Adrenal gland (tissue), 12 donors: ENCODE measurements around the gene ESPNL. TPM values are rescaled to one million over a fixed set of nuclear protein-coding genes. Genes with fewer than 3 reads are reported as not detected.

Experiments used
- DNase-seq, 7 donors: peaks; one replicate each; pipeline ENCODE4 v3.0.0-alpha.2; 2019 to 2020
- H3K27ac ChIP-seq, 5 donors: fragments of 200-600 bp; sonication (generic) in 4 of 5; 1 replicate in 3 of 5; 2 replicates in 2 of 5; pipeline versions ENCODE4 v1.5.1 to v1.8.0; 2016 to 2020; ENCODE audit warnings: mild to moderate bottlenecking in 1 of 5
- H3K27me3 ChIP-seq: fragments of 200-600 bp; 2 replicates; pipeline ENCODE4 v1.8.0; 2021
- H3K36me3 ChIP-seq, 2 donors: fragments of 200-600 bp; replicated peaks in 1 of 2; 1 replicate in 1 of 2; 2 replicates in 1 of 2; pipeline versions ENCODE4 v1.5.1 to v1.8.0; 2018 to 2022
- H3K4me1 ChIP-seq, 2 donors: fragments of 200-600 bp; replicated peaks in 1 of 2; 1 replicate in 1 of 2; 2 replicates in 1 of 2; pipeline versions ENCODE4 v1.5.1 to v1.8.0; 2018 to 2021
- H3K4me3 ChIP-seq, 4 donors: fragments of 200-600 bp; sonication (generic) in 3 of 4; one replicate each; pipeline ENCODE4 v1.5.1; 2016 to 2018
- H3K9me3 ChIP-seq, 3 donors: fragments of 200-600 bp; sonication (generic) in 1 of 3; replicated peaks in 1 of 3; 1 replicate in 2 of 3; 2 replicates in 1 of 3; pipeline versions ENCODE4 v1.5.1 to v1.8.0; 2016 to 2021
- CTCF ChIP-seq, 6 experiments: fragments of 450-650 bp in 4 of 6; fragments of 200-600 bp in 2 of 6; sonication (generic) in 1 of 6; IDR thresholded peaks; 1 replicate in 5 of 6; 2 replicates in 1 of 6; pipeline versions ENCODE4 v1.5.1 to v1.8.0; 2016 to 2021; ENCODE audit warnings: antibody characterized with exemption in 6 of 6, mild to moderate bottlenecking in 2 of 6, moderate library complexity in 1 of 6
- POLR2A ChIP-seq, 2 donors: fragments of 450-650 bp; IDR thresholded peaks; one replicate each; pipeline ENCODE4 v1.6.1; 2017; ENCODE audit warnings: antibody characterized with exemption in 2 of 2, mild to moderate bottlenecking in 2 of 2, moderate library complexity in 1 of 2
- WGBS, 4 donors: extraction: QIAGEN DNeasy Blood & Tissue Kit in 2 of 4; methylation state at CpG; one replicate each; pipeline versions ENCODE4 v1.1.5 to v1.1.7; 2013 to 2017; 5-methylcytosine and 5-hydroxymethylcytosine counted together
- intact Hi-C, 2 donors: fragments of 100-400 bp; cut with DNase I; formaldehyde crosslinking; loops; one replicate each; pipeline versions ENCODE4 v1.14.1 to v1.15.0; 2022 to 2023
- polyA plus RNA-seq, 3 donors: library from polyadenylated mRNA; stranded (reverse); fragments of 200-250 nt in 2 of 3; fragments of 350-450 nt in 1 of 3; fragmentation: Illumina TruSeq in 1 of 3; extraction: RNeasy Lipid Tissue Mini Kit (QIAGEN cat#74804) in 1 of 3; gene quantifications; one replicate each; pipeline ENCODE4 v1.2.3, GENCODE V29; 2013 to 2014
- total RNA-seq, 9 donors: library from RNA; depleted of rRNA in 4 of 9; stranded (reverse); fragments of >200 nt in 4 of 9; fragments of 120-200 nt in 1 of 9; fragmentation: NEBNext Ultra II Directional in 1 of 9; extraction: Animal tissue kit (Norgen Biotek cat#: 25700) in 1 of 9; gene quantifications; one replicate each; pipeline versions ENCODE4 v1.1.0 to v1.2.4, GENCODE V29; 2013 to 2023
- donor health status: healthy with polysubstance abuse.
- donor health status: Bipolar disorder and iron deficiency.
- donor health status: DM: yes; HTN: yes; CAD: no.
- donor health status: DM: no; HTN: no; CAD: no.
- donor health status: DM: no; HTN: no; CAD: no.
- donor health status: DM: yes; HTN: yes; CAD: no.

The ESPNL gene
- total and polyA plus RNA-seq, 12 donors = 0.03 to 5.9 (median 1.2) TPM; not detected in 5

DNA sequence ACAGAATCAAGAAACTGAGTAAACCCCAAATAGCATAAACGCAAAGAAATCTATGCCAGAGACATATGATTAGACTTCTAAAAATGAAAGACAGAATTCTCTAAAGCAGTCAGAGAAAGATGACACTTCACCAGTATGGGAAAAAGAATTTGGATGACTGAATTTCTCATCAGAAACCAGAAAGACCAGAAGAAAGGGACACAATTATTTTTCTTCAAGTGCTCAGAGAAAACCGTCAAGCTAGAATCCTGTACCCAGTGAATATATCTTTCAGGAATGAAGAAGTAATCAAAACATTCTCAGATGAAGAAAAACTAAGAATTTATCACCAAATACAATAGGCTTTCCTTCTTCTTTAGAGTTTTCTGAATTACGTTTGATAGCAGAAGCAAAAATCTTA is 14.2 kb upstream of the ESPNL start:
- no peak for TF ChIP-seq CTCF (IDR thresholded peaks at IDR 0.05)
- TF ChIP-seq POLR2A (IDR thresholded peaks at IDR 0.05) = no peak
- Histone ChIP-seq H3K36me3 (peaks cover 0 to 12% of the 10 kb centered on the region in 2 donors), H3K4me3 (no peak overlapping the region), H3K9me3 (no peaks in the 10 kb centered on the region), H3K27ac (no peak overlapping the region), H3K4me1 (no peaks in the 10 kb centered on the region), H3K27me3 (no peaks in the 10 kb centered on the region)
- 96 to 100% (median 98%) methylated on average over 3 of the region's 3 CpGs for WGBS, 4 donors
- no peak for DNase-seq
- intact Hi-C loops = no loop called here

DNA sequence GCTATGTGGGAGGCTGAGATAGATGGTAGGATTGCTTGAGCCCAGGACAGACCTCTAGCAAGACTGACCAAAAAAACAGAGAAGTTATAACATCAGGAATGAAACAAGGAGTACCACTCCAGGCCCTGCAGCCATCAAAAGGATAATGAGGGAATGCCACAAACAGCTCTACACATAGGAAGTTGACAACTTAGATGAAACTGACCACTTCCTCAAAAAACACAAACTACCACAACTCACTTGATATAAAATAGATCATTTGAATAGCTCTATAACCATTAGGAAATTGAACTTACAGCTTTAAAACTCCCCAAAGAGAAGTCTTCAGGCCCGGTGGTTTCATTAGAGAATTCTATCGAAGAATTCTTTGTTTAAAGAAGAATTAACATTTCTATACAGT is 12.9 kb upstream of the ESPNL start:
- peak in 1 of 7 donors; percentile 11 for DNase-seq
- Histone ChIP-seq H3K4me1 (no peaks in the 10 kb centered on the region), H3K4me3 (no peak overlapping the region), H3K27me3 (no peaks in the 10 kb centered on the region), H3K27ac (no peak overlapping the region), H3K9me3 (no peaks in the 10 kb centered on the region), H3K36me3 (peaks cover 0 to 12% of the 10 kb centered on the region in 2 donors)
- intact Hi-C loops = no loop called here
- 81 to 86% (median 83%) methylated on average over 2 of the region's 2 CpGs for WGBS, 4 donors
- TF ChIP-seq CTCF (IDR thresholded peaks at IDR 0.05) (no peak), POLR2A (IDR thresholded peaks at IDR 0.05) (no peak)

- H3K4me1 ChIP-seq = no peaks in the 10 kb centered on the region
- H3K27ac ChIP-seq = no peak overlapping the region
- TF ChIP-seq CTCF (IDR thresholded peaks at IDR 0.05) = no peak
- no peak for TF ChIP-seq POLR2A (IDR thresholded peaks at IDR 0.05)
- WGBS, 4 donors = 84 to 99% (median 93%) methylated on average over 4 of the region's 4 CpGs
- no peaks in the 10 kb centered on the region for H3K36me3 ChIP-seq
- intact Hi-C loops = no loop called here
- peak in 1 of 7 donors; percentile 9 for DNase-seq
- H3K4me3 ChIP-seq = no peak overlapping the region
- H3K27me3 ChIP-seq = no peaks in the 10 kb centered on the region
- no peaks in the 10 kb centered on the region for H3K9me3 ChIP-seq
Measured at GRCh38 chr2:238090887-238091286, 9.3 kb upstream of the ESPNL start.

DNA sequence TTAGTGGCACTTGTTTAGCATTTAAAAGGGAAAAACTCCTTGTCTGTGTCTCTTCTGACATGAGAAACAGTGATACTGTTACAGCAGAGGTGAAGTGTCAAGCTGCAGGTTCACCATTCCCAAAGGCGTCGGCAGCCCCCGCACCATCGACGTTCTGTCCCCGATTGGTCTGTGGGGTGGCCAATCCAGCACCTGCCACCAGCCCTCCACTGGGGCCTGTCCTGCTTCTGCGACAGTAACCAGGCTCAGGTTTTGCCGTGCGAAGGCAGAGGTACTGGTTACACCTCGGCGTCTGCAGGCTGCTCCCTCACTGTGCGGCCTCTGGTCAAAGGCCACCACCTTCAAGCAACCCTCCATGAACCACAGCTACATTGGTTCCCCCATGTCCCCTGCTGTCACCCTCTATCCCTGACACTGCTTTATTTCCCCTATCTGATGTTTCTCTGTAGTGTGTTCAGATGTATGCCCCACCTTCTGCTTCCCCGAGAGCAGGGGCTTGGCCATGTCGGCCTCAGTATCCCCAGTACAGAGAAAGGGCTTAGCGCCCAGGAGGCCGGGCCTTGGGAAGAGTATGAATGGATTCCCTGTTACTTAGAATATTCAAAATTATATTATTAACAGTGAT is 8.6 kb upstream of the ESPNL start:
- Histone ChIP-seq H3K27ac (no peak overlapping the region), H3K27me3 (no peaks in the 10 kb centered on the region), H3K4me3 (no peak overlapping the region), H3K9me3 (no peaks in the 10 kb centered on the region), H3K4me1 (no peaks in the 10 kb centered on the region), H3K36me3 (no peaks in the 10 kb centered on the region)
- WGBS, 4 donors = 93 to 97% (median 95%) methylated on average over 8 to 16 of the region's 16 CpGs
- peak in 1 of 7 donors; percentile 24 for DNase-seq
- intact Hi-C loops = no loop called here
- no peak for TF ChIP-seq POLR2A (IDR thresholded peaks at IDR 0.05)
- no peak for TF ChIP-seq CTCF (IDR thresholded peaks at IDR 0.05)
